Measurements from ENCODE around the gene UBAP1.
"Not testable (repeated sequence)": the region's sequence is repeated elsewhere in the genome, so short reads cannot be mapped to it uniquely, and the experiment has no call there.

UBAP1 gene

GRCh38 chr9:34178436-34179212 lies at the start of gene UBAP1:
Gene UBAP1, plus strand, starts transcription at chr9:34179043. Its CDS starts 41,872 bp downstream, at chr9:34220915.
- peak; percentile 99 for DNase-seq (ENCODE audit: low read depth, low spot score)

GRCh38 chr9:34131571-34131970 lies 47.3 kb upstream of the UBAP1 start:
- DNase-seq (ENCODE audit: low read depth, low spot score) = no peak

GRCh38 chr9:34133436-34133949 lies 45.4 kb upstream of the UBAP1 start:
- no peak for DNase-seq (ENCODE audit: low read depth, low spot score)

GRCh38 chr9:34134521-34134920 lies 44.3 kb upstream of the UBAP1 start:
- DNase-seq (ENCODE audit: low read depth, low spot score) = no peak

- DNase-seq (ENCODE audit: low read depth, low spot score) = not testable (repeated sequence)
Measured at GRCh38 chr9:34138644-34139043, 40.2 kb upstream of the UBAP1 start.

GRCh38 chr9:34139477-34140146 lies 39.2 kb upstream of the UBAP1 start:
- DNase-seq (ENCODE audit: low read depth, low spot score) = peak; percentile 96

- no peak for DNase-seq (ENCODE audit: low read depth, low spot score)
Measured at GRCh38 chr9:34140853-34141252, 38.0 kb upstream of the UBAP1 start.

- no peak for DNase-seq (ENCODE audit: low read depth, low spot score)
Measured at GRCh38 chr9:34143116-34143515, 35.7 kb upstream of the UBAP1 start.

GRCh38 chr9:34145165-34145564 lies 33.7 kb upstream of the UBAP1 start:
- DNase-seq (ENCODE audit: low read depth, low spot score) = peak; percentile 57

GRCh38 chr9:34151398-34151797 lies 27.4 kb upstream of the UBAP1 start:
- no peak for DNase-seq (ENCODE audit: low read depth, low spot score)

- DNase-seq (ENCODE audit: low read depth, low spot score) = no peak
Measured at GRCh38 chr9:34154057-34154456, 24.8 kb upstream of the UBAP1 start.

GRCh38 chr9:34157318-34157717 lies 21.5 kb upstream of the UBAP1 start:
- DNase-seq (ENCODE audit: low read depth, low spot score) = no peak

- DNase-seq (ENCODE audit: low read depth, low spot score) = no peak
Measured at GRCh38 chr9:34157898-34158297, 20.9 kb upstream of the UBAP1 start.

GRCh38 chr9:34158362-34158869 lies 20.4 kb upstream of the UBAP1 start:
- DNase-seq (ENCODE audit: low read depth, low spot score) = peak; percentile 96

GRCh38 chr9:34163434-34163833 lies 15.4 kb upstream of the UBAP1 start:
- peak; percentile 41 for DNase-seq (ENCODE audit: low read depth, low spot score)

- no peak for DNase-seq (ENCODE audit: low read depth, low spot score)
Measured at GRCh38 chr9:34169125-34169524, 9.7 kb upstream of the UBAP1 start.

GRCh38 chr9:34170237-34170991 lies 8.4 kb upstream of the UBAP1 start:
- DNase-seq (ENCODE audit: low read depth, low spot score) = no peak

- DNase-seq (ENCODE audit: low read depth, low spot score) = no peak
Measured at GRCh38 chr9:34171753-34172535, 6.9 kb upstream of the UBAP1 start.

GRCh38 chr9:34176089-34176488 lies 2.8 kb upstream of the UBAP1 start:
- no peak for DNase-seq (ENCODE audit: low read depth, low spot score)

GRCh38 chr9:34177593-34178435 lies 1.0 kb upstream of the UBAP1 start:
- DNase-seq (ENCODE audit: low read depth, low spot score) = no peak

Measured in astrocyte of the hippocampus (primary cell).